Superior temporal gyrus (tissue), 1 donor: Measurements from ENCODE around the gene C12orf57.

Source experiments
- DNase-seq: peaks from one replicate; pipeline ENCODE4 v3.0.0-alpha.2; 2016; ENCODE audit errors: extremely low spot score

Gene C12orf57

DNA sequence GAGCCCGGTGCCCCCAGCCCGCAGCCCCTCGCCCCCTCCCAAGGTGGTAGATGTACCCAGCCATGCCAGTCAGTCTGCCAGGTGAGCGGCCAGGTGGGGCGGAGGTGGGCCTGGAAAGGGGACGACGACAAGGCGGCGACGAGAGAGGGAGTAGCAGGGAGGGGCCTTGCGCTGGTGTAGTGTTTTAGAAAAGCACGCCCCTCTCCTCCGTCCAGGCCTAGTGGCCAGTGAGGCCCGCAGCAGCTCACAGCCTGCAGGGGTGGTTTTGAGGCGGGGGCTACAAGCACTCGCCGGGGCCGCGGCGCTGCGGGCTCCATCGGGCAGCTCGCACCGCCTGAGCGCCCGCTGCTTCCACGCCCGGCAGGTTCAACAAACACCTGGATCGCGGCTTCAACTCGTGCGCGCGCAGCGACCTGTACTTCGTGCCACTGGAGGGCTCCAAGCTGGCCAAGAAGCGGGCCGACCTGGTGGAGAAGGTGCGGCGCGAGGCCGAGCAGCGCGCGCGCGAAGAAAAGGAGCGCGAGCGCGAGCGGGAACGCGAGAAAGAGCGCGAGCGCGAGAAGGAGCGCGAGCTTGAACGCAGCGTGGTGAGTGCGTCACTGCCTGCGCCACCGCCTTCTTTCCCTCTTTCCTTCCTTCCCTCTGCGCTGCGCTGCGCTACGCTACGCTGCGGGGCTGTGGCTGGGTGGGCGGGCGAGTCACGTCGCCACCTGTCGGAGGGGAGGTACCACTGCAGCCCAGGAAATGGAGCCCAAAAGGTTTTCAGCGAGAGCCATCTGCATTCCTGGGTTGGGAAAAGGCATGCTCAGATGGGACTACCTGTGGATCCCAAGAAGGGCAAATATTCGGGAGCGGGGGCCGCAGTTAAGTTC is 6.1 kb upstream of the C12orf57 start:
- DNase-seq: peak; percentile 97

DNA sequence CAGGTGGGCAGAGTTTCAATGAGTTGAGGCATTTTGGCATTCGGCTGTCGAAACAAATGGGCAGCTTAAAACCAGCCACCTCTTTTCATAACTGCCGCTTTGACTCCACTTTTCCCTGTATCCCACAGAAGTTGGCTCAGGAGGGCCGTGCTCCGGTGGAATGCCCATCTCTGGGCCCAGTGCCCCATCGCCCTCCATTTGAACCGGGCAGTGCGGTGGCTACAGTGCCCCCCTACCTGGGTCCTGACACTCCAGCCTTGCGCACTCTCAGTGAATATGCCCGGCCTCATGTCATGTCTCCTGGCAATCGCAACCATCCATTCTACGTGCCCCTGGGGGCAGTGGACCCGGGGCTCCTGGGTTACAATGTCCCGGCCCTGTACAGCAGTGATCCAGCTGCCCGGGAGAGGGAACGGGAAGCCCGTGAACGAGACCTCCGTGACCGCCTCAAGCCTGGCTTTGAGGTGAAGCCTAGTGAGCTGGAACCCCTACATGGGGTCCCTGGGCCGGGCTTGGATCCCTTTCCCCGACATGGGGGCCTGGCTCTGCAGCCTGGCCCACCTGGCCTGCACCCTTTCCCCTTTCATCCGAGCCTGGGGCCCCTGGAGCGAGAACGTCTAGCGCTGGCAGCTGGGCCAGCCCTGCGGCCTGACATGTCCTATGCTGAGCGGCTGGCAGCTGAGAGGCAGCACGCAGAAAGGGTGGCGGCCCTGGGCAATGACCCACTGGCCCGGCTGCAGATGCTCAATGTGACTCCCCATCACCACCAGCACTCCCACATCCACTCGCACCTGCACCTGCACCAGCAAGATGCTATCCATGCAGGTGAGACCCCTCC is 5.2 kb upstream of the C12orf57 start:
- no peak for DNase-seq

DNA sequence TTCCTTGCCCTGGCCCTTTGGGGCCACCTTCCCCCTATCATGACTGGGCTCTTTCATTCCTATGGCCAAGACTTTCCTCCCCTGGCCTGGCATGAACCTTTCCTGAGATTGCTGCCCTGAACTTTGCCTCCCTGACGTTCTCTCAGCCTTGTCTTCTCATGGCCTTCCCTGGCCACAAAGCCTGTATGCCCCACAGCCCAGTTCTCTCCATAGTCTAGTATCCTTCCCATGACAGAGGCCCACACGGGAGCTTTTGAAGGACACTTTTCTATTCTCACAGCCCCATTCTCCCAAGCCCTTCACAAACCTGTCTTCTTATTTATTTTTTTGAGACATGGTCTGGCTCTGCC is 4.7 kb upstream of the C12orf57 start:
- DNase-seq: no peak

DNA sequence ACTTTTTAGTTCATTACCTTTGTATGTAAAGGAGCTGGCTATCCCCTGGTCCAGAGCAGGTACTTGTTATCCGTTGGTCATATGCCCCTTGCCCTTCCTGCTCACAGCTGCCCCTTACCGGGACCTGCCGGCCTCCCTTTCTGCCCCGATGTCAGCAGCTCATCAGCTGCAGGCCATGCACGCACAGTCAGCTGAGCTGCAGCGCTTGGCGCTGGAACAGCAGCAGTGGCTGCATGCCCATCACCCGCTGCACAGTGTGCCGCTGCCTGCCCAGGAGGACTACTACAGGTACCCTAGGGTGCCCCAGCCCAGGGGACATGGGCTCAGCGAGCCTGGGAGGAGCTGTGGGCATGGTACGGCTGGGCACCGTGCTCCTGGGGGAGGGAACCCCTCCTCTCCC is 2.6 kb upstream of the C12orf57 start:
- no peak for DNase-seq

DNA sequence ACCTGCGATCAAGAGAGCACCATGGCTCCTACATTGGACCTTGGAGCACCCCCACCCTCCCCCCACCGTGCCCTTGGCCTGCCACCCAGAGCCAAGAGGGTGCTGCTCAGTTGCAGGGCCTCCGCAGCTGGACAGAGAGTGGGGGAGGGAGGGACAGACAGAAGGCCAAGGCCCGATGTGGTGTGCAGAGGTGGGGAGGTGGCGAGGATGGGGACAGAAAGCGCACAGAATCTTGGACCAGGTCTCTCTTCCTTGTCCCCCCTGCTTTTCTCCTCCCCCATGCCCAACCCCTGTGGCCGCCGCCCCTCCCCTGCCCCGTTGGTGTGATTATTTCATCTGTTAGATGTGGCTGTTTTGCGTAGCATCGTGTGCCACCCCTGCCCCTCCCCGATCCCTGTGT is 2.0 kb upstream of the C12orf57 start:
- no peak for DNase-seq

DNA sequence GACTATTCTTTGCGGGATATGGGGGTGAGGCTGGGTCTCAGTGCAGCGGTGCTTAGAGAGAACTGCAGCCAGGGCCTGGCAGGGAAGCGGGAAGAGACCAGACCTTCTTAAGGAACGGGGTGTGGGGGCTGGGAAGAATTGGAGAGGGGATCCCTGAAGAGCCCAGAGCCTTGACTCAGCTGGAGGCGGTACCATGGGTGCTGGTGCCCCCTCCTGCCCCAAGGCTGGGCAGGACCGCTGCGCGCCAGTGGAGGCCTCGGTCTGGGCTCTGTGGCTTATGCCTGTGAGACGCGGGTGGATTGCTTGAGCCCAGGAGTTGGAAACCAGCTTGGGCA is 1.5 kb upstream of the C12orf57 start:
- no peak for DNase-seq

DNA sequence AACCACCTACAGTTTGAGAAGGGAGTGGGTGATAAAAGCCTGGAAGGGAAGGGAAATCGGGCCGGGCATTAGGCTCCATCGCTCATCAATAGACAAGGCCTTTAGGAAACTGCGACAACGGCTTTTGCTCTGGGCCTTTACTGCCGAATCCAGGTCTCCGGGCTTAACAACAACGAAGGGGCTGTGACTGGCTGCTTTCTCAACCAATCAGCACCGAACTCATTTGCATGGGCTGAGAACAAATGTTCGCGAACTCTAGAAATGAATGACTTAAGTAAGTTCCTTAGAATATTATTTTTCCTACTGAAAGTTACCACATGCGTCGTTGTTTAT is 467 bp upstream of the C12orf57 start:
- peak; percentile 98 for DNase-seq

DNA sequence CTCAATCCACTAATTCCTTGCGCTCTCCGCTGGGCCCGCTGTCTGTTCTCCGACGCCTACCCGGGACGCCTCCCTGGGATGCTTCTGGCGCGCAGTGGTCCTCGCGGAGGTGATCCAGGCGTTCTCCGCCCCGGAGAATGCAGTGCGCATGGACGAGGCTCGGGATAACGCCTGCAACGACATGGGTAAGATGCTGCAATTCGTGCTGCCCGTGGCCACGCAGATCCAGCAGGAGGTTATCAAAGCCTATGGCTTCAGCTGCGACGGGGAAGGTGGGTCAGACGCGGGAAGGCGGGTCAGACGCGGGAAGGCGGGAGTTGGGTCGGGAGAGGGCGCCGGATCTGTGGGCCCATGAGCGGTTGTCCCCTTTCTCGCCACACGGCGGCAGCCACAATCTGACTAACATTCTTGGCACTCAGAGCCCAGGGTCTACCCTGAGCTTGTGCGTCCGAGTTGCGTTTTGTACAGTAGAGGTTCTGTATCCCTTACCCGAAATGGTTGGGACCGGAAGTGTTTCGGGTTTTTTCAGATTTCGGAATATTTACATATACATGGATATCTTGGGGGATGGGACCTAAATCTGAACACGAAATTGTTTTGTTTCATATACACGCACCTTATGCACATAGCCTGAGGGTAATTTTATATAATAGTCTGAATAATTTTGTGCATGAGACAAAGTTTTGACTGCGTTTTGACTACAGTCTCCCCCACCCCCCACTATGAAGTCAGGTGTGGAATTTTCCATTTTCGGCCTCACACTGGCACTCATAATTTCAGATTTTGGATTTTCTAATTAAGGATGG is 762 bp downstream of the C12orf57 start:
- DNase-seq: peak; percentile 96

DNA sequence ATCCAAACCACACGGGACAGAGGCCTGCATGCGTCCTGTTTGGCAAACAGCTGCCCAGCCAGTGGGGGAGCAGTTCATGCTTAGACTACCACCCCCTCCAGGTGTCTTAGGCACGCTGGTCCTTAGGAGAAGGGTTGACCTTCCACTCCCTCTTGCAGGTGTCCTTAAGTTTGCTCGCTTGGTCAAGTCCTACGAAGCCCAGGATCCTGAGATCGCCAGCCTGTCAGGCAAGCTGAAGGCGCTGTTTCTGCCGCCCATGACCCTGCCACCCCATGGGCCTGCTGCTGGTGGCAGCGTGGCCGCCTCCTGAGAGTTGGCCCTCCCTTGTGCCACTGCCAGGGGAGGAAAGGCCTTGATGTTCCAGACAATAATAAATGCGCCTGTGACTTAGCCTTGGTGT is 1.8 kb downstream of the C12orf57 start:
- no peak for DNase-seq

DNA sequence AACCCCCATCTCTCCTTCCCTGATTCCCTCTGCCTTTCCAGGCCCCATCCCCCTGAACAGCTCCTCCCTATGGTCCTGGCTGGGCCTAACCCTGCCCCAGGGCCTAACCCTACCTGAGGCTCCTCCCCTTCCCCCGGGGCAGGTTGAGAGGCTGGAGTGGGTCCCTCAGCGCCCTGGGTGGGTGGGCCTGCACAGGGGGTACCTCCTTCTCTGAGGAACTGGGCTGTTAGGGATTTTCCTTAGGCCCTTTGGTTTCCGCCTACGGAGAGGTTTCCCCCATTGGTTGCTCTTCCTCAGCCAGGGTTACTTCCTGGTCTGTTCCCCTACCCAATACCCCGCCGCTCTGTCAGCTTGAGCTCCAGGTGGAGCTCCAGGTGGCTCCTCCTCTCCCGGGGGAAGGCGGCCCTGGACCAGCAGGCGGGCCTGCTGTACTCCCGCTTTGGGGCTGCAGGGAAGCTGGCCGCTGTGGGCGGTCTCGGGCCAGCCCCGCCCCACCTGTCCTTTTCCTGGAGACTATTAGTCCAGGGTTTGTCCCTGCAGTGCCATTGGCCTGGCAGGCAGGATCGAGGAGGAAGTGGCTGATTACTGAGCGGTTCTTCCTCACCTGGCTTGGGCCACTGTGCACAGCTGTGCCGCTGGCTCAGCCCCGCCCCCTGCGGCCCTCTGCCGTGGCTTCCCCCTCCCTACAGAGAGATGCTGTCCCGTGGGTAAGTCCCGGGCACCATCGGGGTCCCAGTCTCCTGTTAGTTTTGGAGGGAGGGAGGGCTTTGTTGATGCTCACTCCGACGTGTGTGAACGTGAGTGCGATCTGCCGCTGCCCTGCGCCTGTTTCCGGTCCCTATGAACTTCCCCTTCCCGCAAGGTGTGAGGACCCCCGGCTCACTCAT is 2.5 kb downstream of the C12orf57 start:
- DNase-seq: no peak

DNA sequence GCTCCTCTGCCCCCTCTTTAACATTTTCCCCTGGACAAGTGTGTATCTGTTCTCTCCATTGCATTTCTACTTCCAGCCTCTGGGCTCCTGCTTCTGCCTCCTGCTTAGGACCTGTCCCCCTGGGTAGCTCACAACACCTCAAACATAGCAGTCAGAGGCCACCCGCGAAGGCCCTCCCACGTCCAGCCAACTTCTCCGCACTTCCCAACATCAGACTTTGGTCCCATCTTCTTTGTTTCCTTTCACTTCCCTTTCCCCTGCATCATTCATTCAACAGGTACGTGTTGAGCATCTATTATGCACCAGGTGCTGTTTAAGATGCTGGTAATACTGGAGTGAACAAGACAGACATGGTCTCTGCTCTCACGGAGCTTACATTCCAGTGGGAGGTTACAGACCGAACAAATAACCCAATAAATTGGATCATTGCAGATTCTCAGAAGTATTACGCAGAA is 3.1 kb downstream of the C12orf57 start:
- no peak for DNase-seq

DNA sequence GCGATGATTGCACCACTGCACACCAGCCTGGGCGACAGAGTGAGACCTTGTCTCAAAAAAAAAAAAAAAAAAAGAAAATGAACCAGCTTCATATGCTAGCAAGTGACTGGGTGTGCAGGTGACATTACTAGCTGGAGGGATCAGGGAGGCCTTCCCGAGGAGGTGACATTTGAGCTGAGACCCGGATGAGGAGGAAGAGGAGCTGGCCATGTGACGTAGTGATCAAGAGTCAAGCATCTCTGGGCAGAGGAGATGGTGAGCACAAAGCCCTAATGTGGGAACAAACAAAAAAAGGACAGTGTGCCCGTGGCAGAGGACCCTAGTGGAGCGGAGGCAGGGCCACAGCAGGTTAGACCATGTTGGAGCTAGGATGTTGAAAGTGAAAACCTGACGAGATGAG is 3.8 kb downstream of the C12orf57 start:
- DNase-seq: no peak

DNA sequence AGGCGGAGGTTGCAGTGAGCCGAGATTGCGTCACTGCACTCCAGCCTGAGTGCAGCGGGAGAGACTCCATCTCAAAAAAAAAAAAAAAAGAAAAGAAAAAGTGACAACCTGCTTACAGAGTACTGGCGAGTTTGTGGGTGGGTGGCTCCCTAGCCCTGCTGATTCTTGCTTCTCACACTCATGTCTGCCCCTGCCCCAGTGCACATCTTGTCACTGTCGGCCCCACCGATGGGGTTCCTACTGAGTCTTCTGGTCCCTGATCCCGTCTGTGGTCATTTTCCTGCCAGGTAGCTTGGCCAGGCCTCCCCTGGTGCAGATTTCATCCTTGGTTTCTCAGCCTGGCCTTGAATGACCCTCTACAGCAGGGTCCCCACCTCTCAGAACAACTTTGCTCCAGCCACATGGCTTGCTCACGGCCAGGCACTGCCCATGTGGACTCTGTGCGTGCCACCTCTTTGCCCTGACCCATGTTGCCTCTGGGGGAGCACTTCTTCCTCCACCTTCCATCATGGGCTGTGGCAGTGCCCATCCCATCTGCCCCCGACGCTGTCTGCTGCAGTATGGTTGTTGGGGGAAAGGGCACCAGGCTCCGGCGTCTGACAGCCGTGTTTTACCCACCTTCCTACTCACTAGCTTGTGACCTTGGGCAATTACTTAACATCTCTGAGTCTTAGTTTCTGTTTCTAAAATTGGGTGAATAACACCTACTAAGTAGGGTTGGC is 5.2 kb downstream of the C12orf57 start:
- DNase-seq: no peak

DNA sequence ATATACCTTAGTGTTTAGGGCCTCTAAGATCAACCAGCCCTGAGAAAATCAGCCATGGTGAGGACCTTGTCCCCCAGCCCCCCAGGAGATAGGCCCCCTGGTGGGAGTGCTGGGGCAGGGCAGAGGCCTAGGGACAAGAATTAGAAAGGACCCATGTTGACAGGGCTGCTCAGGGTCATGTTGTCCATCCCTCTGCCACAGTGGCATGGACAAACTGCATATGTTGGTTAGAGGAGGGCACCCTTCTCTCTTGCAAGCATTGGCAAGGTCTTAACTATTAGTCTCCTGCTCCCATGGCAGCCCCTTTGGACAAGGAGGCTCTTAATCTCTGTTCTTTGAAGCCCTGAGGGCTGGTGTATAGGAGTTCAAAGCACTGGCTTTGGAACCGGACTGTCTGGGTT is 6.6 kb downstream of the C12orf57 start:
- no peak for DNase-seq

DNA sequence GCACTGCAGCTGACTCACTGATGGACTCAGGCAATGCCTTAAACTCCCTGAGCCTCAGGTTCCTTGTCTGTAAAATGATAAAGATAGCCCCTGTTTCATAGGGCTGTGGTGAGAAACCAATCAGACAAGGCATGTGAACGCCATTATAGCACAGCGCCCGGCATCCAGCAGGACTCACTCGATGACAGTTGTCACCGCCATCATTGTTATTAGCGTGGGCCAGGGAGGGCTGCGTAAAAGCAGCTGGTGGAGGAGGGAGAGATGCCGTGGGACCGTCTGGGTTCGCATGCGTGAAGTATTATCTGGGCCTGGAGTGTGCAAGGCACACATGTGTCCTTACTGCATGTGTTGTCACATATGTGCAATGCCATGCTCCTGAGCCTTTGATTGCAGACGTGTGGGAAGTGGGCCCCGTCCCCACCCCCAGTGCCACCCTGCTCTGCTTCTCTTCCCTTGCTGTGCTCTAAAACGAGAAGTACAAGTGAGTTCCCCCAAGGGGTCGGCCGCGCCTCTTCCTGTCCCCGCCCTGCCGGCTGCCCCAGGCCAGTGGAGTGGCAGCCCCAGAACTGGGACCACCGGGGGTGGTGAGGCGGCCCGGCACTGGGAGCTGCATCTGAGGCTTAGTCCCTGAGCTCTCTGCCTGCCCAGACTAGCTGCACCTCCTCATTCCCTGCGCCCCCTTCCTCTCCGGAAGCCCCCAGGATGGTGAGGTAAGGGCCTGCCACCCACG is 7.2 kb downstream of the C12orf57 start, which contains the start of gene PTPN6:
Gene PTPN6, plus strand, starts transcription at position 546 of the 730 bp plus-strand sequence. Its CDS starts 157 bp downstream, at position 703.
- no peak for DNase-seq

DNA sequence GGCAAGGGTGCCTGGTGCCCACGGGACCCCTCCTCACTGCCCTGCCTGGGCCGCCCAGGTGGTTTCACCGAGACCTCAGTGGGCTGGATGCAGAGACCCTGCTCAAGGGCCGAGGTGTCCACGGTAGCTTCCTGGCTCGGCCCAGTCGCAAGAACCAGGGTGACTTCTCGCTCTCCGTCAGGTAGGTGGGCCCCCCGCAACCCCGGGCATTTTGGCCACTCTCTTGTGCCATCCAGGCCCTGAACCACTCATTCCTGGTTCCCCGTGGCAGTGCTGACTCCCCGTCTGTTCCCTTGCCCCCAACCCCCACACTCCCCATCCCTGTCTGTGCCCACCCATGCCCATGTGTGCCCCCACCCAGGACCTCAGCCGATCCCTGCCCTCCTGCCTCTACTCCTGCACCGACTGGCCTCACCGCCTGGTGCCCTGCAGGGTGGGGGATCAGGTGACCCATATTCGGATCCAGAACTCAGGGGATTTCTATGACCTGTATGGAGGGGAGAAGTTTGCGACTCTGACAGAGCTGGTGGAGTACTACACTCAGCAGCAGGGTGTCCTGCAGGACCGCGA is 7.8 kb downstream of the C12orf57 start:
- no peak for DNase-seq

DNA sequence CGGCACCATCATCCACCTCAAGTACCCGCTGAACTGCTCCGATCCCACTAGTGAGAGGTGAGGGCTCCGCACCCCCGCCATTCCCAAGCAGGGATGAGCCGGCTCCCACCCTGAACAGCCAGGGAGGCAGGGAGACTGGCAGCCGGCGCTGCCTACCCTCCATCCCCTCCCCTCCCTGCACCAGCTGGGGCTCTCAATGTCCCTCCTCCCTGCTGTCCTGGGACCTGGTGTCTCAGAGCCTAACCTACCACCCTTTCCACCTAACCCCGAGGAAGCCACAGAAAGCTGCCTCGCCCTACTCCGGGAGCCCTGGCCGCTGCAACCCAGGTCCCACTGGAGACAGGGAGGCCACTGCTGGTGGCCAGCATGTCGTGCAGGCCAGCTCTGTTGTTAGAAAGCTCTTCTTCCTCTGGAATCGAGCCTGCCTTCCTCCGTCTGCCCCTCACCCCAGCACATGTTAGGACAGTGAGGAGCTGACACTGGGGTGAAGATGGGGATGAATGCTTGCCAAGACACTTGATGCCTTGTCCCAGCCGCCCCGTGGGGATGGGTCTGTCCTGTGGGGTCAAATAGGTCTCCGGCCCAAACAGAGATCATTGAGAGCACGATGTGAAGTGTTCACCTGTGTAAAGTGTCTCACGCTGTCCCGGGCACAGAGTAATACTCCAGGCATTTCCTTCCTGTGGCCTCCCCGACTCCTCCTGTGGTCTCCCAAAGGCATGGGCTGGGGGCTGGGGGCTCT is 8.5 kb downstream of the C12orf57 start:
- DNase-seq: no peak

DNA sequence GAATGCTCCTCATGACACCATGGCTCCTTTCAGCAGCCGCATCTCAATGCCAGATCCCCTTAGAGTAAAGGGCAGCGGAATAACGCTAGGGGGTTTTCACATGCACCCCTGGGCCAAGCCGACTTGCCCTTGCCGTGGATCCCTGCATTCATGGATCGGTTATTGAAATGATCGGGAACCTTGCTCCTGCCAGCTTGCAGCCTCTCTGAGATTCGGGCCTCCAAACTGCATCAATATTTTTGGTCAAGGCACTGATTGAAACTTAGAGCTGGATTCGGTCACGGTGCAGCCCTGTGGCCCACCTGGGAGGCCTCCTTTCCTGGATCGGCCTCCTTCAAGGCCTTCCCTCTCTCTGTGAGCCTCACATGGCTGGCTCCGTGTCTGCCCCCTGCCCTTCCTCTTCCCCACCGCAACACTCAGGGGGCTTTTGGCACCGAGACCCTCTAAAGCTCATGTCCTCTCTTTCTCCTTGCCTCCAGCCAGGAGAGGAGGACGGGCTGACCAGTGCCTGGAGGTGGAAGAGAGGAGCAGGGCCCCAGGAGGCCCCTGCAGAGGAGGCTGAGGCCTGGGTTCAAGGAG is 9.1 kb downstream of the C12orf57 start:
- DNase-seq: no peak
